WTC11 (cell line): ENCODE results near the gene ARHGAP8.

ENCODE experiments used
- CTCF ChIP-seq: fragments of 200-600 bp; IDR thresholded peaks from 2 replicates; pipeline ENCODE4 v1.8.0; 2022; ENCODE audit warnings: antibody characterized with exemption
- FOXJ3 ChIP-seq: sonication (generic); formaldehyde crosslinking; IDR thresholded peaks from 2 replicates; pipeline ENCODE4 v1.9.0; 2021; ENCODE audit warnings: missing genetic modification reagents, mild to moderate bottlenecking, borderline replicate concordance
- IRF2 ChIP-seq: sonication (generic); formaldehyde crosslinking; IDR thresholded peaks from 2 replicates; pipeline ENCODE4 v1.8.0; 2022; ENCODE audit warnings: low read depth, missing genetic modification reagents, borderline replicate concordance
- TF ChIP-seq, protein P1 (sequence below): sonication (generic); formaldehyde crosslinking; IDR thresholded peaks from 2 replicates; pipeline ENCODE4 v1.8.0; 2022; ENCODE audit warnings: mild to moderate bottlenecking, missing genetic modification reagents

GRCh38 chr22:44906999-44907644 lies 154.7 kb downstream of the ARHGAP8 start:
- TF ChIP-seq CTCF (no peak), IRF2 (CRISPR knock-in tag) (no peak), FOXJ3 (CRISPR knock-in tag) (no peak)
- TF ChIP-seq, protein P1, sequence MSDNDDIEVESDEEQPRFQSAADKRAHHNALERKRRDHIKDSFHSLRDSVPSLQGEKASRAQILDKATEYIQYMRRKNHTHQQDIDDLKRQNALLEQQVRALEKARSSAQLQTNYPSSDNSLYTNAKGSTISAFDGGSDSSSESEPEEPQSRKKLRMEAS (CRISPR knock-in tag) = no peak
